NCI-H82 (cell line): Measurements from ENCODE around the gene PPM1H.
A peak's percentile ranks its signal among the peaks of the same experiment; 100 is the strongest.
"Not testable (repeated sequence)": the region's sequence is repeated elsewhere in the genome, so short reads cannot be mapped to it uniquely, and the experiment has no call there.

Source experiments
- DNase-seq: peaks from one replicate; lab custom pipeline; 2025; lab: John Stamatoyannopoulos, UW

The PPM1H gene

GRCh38 chr12:62683776-62684569, 251.0 kb downstream of the PPM1H start:
- DNase-seq: no peak

DNA sequence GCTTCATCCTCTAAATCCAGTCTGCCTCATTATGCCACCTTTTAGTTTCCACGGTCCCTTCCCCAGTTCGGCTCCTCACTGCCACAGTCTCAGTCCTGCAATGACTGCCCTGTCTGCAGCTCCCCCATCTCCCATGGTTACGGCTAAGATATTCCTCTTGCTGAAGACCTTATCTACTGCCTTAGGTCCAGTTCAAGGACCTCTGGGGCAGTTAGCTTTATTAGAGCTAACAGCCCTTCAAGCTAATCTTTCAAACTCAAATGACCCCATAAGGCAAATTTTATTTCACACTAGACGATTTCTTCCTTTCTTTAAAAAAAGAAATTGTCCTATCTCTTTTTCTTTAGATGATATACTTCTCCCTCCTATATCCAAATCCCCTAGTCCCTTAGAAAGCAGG, 253.6 kb downstream of the PPM1H start:
- DNase-seq: no peak

GRCh38 chr12:62679608-62680007, 255.3 kb downstream of the PPM1H start:
- peak; percentile 5 for DNase-seq

- no peak for DNase-seq
Measured at GRCh38 chr12:62677355-62677754, 257.6 kb downstream of the PPM1H start.

GRCh38 chr12:62676521-62677307, 258.2 kb downstream of the PPM1H start:
- no peak for DNase-seq

GRCh38 chr12:62673028-62673815, 261.7 kb downstream of the PPM1H start:
- no peak for DNase-seq

DNA sequence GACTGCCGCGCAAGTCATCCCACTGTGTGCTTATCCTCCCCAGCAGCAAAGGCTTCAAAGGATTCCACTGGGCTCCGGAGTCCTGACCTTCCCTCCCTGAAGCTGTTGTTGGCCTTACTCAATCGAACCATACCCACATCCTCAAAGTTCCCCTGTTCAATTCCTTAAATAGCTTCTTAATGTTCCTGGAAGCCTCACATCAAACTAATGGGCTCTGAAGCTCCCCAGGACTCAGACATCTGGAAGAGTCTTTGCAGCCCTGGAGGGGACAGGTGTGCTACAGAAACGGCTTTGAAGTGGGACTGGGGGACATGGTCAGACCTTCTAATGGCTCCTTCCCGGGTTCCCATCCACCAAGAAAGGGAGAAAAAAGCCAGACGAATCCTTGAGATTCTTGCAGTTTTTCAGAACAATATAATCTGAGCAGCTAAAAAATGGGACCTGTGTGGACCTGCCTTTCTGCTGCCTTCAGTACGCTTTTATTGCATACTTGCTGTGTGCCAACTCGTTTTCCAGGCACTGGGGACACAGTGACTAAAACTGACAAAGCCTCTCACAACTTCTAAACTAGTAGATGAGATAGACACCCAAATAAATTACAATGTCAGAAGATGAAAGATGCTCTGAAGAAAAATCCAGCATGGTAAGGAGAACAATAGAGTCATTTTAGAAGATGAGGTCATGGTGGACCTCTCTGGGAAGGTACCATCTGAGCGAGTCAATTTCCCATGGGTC, 263.8 kb downstream of the PPM1H start:
- no peak for DNase-seq

- no peak for DNase-seq
Measured at GRCh38 chr12:62668782-62669181, 266.2 kb downstream of the PPM1H start.

GRCh38 chr12:62664951-62665350, 270.0 kb downstream of the PPM1H start:
- DNase-seq: not testable (repeated sequence)

- no peak for DNase-seq
Measured at GRCh38 chr12:62660756-62661155, 274.2 kb downstream of the PPM1H start.

- DNase-seq: no peak
Measured at GRCh38 chr12:62659453-62660295, 275.3 kb downstream of the PPM1H start.

GRCh38 chr12:62658910-62659309, 276.0 kb downstream of the PPM1H start:
- DNase-seq: no peak

DNA sequence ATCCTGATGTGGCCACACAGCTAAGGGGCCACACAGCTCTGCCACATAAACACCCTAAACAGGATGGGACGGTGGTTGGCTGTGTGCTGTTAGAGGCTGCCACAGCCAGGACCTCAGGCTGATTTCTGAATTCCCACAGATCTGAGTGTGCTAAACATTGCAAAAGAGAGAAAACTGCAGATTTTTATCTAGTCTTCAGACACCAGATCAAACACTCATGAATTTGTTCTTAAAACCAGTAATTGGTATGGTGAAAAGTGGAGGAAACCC, 277.7 kb downstream of the PPM1H start:
- DNase-seq: no peak

DNA sequence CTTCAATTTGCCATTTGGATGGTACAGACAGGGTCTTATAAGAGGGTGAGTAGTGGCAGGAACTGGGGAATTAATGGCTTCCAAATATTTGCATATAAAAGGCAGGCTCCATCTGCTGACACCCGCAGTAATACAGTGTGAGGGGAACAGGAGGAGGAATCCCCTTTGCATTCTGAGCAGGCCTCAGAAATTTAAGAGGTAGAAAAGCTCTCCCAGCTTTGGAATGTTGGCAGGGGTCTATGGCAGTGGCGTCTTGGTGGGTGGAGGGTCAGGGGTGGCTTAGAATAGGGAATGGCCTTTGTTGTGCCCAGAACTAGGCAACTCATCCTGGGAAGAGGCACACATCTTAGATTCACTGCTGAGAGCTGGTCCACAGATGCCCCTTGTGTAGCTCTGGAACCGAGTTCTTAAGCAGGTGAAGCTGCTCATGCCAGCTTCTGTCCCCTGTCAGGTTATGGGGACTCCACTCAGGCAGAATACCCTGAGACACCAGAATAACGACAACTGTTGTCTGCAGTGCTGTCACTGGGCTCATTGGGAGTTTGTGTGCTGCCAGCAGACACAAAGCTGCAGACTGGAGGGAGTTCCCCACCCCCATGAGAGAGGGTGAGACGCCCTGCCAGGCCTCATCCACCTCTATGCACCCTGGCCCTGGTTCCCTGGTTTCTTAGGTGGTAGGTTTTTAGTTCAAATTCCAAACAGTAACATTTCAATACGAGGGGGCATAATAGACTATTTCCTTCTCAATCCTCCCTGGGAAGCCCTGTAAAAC, 278.2 kb downstream of the PPM1H start:
- DNase-seq: peak; percentile 8

GRCh38 chr12:62655666-62656151, 279.2 kb downstream of the PPM1H start:
- DNase-seq: no peak

GRCh38 chr12:62654326-62655241, 280.4 kb downstream of the PPM1H start:
- DNase-seq: no peak

- peak; percentile 24 for DNase-seq
Measured at GRCh38 chr12:62653740-62654139, 281.2 kb downstream of the PPM1H start.

DNA sequence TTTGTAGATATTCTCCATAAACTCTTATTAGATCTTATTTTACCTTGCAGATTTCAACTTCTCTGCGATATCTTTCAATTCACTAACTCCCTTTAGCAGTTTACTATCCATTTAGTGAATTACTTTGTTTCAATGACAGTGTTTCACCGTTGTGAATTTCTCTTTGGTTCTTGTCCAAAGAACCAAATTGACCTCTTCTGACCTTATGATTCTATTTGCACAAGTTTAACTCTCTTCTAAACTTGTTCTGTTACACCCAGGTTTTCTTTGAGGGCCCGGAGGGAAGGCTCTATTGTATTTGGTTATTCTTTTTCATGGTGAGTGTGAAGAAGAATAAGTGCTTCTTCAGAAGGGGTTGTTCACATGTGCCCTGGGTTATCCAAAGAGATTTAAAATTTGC, 281.6 kb downstream of the PPM1H start:
- no peak for DNase-seq

DNA sequence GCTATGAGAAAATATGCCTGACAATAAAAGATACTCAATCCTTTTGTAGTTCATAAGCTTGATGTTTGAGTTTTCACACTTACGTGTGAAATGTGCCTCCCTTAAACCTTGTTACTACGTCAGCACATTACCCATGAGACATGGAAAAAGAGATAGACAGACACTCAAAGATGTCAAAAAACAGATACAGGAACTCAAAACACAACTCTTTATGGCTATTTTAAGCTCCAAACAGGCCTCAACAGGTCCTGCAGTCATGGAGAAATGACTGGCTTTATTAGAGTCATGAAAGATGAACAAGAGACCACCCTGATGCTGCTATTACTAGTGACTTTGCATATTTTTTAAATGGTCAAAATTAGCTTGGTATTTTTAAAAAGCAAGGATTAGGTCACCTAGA, 283.8 kb downstream of the PPM1H start:
- DNase-seq: no peak
